Thoracic aorta (tissue), 2 donors: ENCODE results near the gene CD302. TPM values are rescaled to one million over a fixed set of nuclear protein-coding genes. Genes with fewer than 3 reads are reported as not detected.
"Not testable (repeated sequence)": the region's sequence is repeated elsewhere in the genome, so short reads cannot be mapped to it uniquely, and the experiment has no call there.

ENCODE experiments used
- ATAC-seq: fragments of 150-250 bp; one replicate; pipeline ENCODE4 v1.8.0; 2017; ENCODE audit warnings: low read depth; ENCODE audit not compliant: insufficient number of reproducible peaks, low FRiP score
- DNase-seq: peaks from one replicate; pipeline ENCODE4 v3.0.0-alpha.2; 2020; ENCODE audit warnings: low spot score
- H3K27ac ChIP-seq, 2 donors: fragments of 200-600 bp; sonication (generic); 1 replicate in 1 of 2; 2 replicates in 1 of 2; pipeline ENCODE4 v1.5.1; 2016; ENCODE audit warnings: mild to moderate bottlenecking in 2 of 2, moderate library complexity in 2 of 2
- H3K27me3 ChIP-seq: fragments of 200-600 bp; sonication (generic); replicated peaks from 2 replicates; pipeline ENCODE4 v1.6.0; 2016; ENCODE audit warnings: mild to moderate bottlenecking; ENCODE audit not compliant: insufficient read depth
- H3K36me3 ChIP-seq: fragments of 200-600 bp; sonication (generic); one replicate; pipeline ENCODE4 v1.5.1; 2016
- H3K4me1 ChIP-seq, 2 donors: fragments of 200-600 bp; sonication (generic); 1 replicate in 1 of 2; 2 replicates in 1 of 2; pipeline versions ENCODE4 v1.5.1 to v1.6.0; 2016; ENCODE audit warnings: low read depth in 2 of 2, mild to moderate bottlenecking in 1 of 2; ENCODE audit not compliant: control insufficient read depth in 1 of 2
- H3K4me3 ChIP-seq: fragments of 200-600 bp; sonication (generic); 2 replicates; pipeline ENCODE4 v1.5.1; 2016; ENCODE audit warnings: mild to moderate bottlenecking
- H3K9me3 ChIP-seq: fragments of 200-600 bp; sonication (generic); 2 replicates; pipeline ENCODE4 v1.5.1; 2016
- total RNA-seq, 2 donors: library from RNA; depleted of rRNA; stranded (reverse); fragments of >200 nt; gene quantifications; one replicate each; pipeline versions ENCODE4 v1.1.0 to v1.2.3, GENCODE V29; 2016
- TF ChIP-seq, protein P1 (sequence below): fragments of 200-600 bp; sonication (generic); IDR thresholded peaks from one replicate; pipeline ENCODE4 v1.5.1; 2019; ENCODE audit warnings: antibody characterized with exemption

CD302 gene
- total RNA-seq, 2 donors from 2014 or later: 110 to 115 TPM

DNA sequence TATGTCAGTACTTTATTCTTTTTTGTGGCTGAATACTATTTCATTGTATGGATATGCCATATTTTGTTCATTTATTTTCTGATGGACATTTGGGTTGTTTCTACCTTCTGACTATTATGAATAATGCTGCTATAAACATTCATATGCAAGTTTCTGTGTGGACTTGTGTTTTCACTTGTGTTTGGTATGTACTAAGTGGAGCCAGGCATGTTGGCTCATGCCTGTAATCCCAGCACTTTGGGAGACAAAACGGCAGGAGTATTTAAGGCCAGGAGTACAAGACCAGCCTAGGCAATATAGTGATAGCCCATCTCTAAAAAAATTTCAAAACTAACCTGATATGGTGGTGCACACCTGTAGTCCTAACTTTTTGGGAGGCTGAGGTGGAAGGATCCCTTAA is 62.4 kb downstream of the CD302 start:
- no peaks in the 10 kb centered on the region for H3K27me3 ChIP-seq
- no peaks in the 10 kb centered on the region for H3K9me3 ChIP-seq
- H3K36me3 ChIP-seq: peaks cover 29% of the 10 kb centered on the region
- H3K27ac ChIP-seq: no peak overlapping the region
- peaks cover 10 to 21% of the 10 kb centered on the region in 2 donors for H3K4me1 ChIP-seq
- H3K4me3 ChIP-seq: no peak overlapping the region
- TF ChIP-seq, protein P1, sequence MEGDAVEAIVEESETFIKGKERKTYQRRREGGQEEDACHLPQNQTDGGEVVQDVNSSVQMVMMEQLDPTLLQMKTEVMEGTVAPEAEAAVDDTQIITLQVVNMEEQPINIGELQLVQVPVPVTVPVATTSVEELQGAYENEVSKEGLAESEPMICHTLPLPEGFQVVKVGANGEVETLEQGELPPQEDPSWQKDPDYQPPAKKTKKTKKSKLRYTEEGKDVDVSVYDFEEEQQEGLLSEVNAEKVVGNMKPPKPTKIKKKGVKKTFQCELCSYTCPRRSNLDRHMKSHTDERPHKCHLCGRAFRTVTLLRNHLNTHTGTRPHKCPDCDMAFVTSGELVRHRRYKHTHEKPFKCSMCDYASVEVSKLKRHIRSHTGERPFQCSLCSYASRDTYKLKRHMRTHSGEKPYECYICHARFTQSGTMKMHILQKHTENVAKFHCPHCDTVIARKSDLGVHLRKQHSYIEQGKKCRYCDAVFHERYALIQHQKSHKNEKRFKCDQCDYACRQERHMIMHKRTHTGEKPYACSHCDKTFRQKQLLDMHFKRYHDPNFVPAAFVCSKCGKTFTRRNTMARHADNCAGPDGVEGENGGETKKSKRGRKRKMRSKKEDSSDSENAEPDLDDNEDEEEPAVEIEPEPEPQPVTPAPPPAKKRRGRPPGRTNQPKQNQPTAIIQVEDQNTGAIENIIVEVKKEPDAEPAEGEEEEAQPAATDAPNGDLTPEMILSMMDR: no peak
- DNase-seq (no peak), ATAC-seq (no peak)

DNA sequence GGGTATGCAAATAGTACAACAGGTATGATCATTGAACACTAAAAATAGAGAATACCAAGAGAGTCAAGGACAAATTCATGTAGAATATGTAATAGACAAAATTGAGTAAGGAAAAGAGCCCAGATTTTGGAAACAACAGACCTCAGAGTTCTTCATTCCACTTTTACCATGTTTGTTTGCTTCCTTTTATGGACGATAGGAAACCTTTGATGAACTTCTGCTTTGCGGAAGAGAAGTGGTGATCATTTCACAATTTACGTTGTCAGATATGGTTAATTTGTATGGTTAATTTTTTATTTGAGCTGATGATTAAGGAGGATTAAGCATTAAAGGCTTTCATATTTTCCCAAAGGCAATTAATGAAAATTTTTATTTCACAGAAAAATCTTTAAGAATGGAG is 69.4 kb downstream of the CD302 start:
- DNase-seq (no peak), ATAC-seq (no peak)
- no peak overlapping the region for H3K4me3 ChIP-seq
- no peaks in the 10 kb centered on the region for H3K9me3 ChIP-seq
- H3K27me3 ChIP-seq: no peaks in the 10 kb centered on the region
- peaks cover 15% of the 10 kb centered on the region for H3K36me3 ChIP-seq
- peaks cover 3 to 11% of the 10 kb centered on the region in 2 donors for H3K4me1 ChIP-seq
- TF ChIP-seq, protein P1: no peak
- no peak overlapping the region for H3K27ac ChIP-seq

DNA sequence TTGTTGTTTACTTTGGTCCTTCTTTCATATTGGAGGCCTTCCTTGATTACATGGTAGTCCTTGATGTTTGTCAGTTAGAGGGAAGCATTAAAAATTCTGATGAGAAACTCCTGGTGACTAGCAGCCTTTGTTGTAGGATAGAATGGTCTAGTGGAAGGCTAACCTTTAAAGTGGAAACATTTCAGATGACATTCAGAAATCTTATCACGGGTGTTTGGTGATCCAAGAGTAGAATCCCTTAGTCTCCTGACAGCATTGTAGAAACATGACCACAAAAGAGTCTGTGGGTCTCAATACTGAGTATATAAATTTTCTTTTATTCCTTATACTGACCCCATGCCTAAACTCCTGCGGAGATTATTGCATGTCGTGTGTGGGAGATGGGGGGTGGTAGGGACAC is 72.3 kb downstream of the CD302 start:
- ATAC-seq: no peak
- H3K36me3 ChIP-seq: peaks cover 7% of the 10 kb centered on the region
- H3K4me1 ChIP-seq: peaks cover 16 to 36% of the 10 kb centered on the region in 2 donors
- TF ChIP-seq, protein P1: no peak
- no peak overlapping the region for H3K27ac ChIP-seq
- no peak overlapping the region for H3K4me3 ChIP-seq
- H3K9me3 ChIP-seq: no peaks in the 10 kb centered on the region
- DNase-seq: no peak
- H3K27me3 ChIP-seq: no peaks in the 10 kb centered on the region

DNA sequence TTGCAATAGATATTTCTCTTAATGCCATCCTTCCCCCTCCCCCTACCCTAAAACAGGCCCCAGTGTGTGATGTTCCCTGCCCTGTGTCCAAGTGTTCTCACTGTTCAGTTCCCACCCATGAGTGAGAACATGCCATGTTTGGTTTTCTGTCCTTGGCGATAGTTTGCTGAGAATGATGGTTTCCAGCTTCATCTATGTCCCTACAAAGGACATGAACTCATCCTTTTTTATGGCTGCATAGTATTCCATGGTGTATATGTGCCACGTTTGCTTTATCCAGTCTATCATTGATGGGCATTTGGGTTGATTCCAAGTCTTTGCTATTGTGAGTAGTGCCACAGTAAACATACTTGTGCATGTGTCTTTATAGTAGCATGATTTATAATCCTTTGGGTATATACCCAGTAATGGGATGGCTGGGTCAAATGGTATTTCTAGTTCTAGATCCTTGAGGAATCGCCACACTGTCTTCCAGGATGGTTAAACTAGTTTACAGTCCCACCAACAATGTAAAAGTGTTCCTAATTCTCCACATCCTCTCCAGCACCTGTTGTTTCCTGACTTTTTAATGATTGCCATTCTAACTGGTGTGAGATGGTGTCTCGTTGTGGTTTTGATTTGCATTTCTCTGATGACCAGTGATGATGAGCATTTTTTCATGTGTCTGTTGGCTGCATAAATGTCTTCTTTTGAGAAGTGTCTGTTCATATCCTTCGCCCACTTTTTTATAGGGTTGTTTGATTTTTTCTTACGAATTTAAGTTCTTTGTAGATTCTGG is 73.0 kb downstream of the CD302 start:
- not testable (repeated sequence) for H3K9me3 ChIP-seq, H3K27ac ChIP-seq, H3K27me3 ChIP-seq, H3K4me3 ChIP-seq, ATAC-seq, DNase-seq, H3K36me3 ChIP-seq
- peaks cover 16 to 38% of the 10 kb centered on the region in 2 donors for H3K4me1 ChIP-seq

DNA sequence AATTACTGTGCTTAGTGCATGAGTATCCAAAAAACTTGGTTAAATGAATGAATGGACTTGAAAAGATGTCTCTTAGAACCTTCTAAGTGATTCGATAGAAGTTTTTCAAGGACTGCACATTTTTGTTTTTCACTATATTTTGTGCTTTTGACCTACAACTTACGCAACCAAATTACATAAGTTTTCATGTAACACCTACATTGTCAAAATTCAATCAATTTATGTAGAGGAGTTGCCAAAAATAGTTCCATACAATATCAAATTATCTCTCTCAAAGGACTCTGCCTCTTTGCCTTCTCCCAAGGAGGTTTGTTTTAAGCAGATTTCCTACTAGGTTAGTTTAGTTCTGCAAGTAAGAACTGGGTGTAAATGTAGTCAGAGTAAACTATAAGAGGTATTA is 75.4 kb downstream of the CD302 start:
- Histone ChIP-seq H3K4me3 (no peak overlapping the region), H3K27ac (no peak overlapping the region), H3K4me1 (peaks cover 22 to 44% of the 10 kb centered on the region in 2 donors), H3K36me3 (no peaks in the 10 kb centered on the region), H3K27me3 (no peaks in the 10 kb centered on the region), H3K9me3 (no peaks in the 10 kb centered on the region)
- ATAC-seq: no peak
- DNase-seq: no peak
- TF ChIP-seq, protein P1: no peak
